Upper lobe of right lung (tissue), 1 donor: ENCODE measurements around the gene RNASEL. TPM values are rescaled to one million over a fixed set of nuclear protein-coding genes. Genes with fewer than 3 reads are reported as not detected.

Source experiments
- ATAC-seq: fragments of 200-7000 bp; cut with Tn5 transposase; one replicate; pipeline ENCODE4 v1.9.1; 2020; ENCODE audit warnings: mild to moderate bottlenecking, moderate library complexity
- DNase-seq: peaks from one replicate; pipeline ENCODE4 v3.0.0-alpha.2; 2020
- H3K27ac ChIP-seq: fragments of 200-600 bp; one replicate; pipeline ENCODE4 v1.8.0; 2022
- H3K27me3 ChIP-seq: fragments of 200-600 bp; one replicate; pipeline ENCODE4 v1.8.0; 2022; ENCODE audit warnings: mild to moderate bottlenecking
- H3K36me3 ChIP-seq: fragments of 200-600 bp; one replicate; pipeline ENCODE4 v1.8.0; 2022
- H3K4me1 ChIP-seq: fragments of 200-600 bp; one replicate; pipeline ENCODE4 v1.8.0; 2022
- H3K4me3 ChIP-seq: fragments of 200-600 bp; one replicate; pipeline ENCODE4 v1.8.0; 2022; ENCODE audit warnings: mild to moderate bottlenecking
- H3K9me3 ChIP-seq: fragments of 200-600 bp; one replicate; pipeline ENCODE4 v1.8.0; 2022
- intact Hi-C: fragments of 100-400 bp; cut with DNase I; formaldehyde crosslinking; loops from one replicate; pipeline ENCODE4 v1.11.0; 2022
- total RNA-seq: library from RNA; stranded (reverse); fragmentation: NEBNext Ultra II Directional; extraction: Animal tissue kit (Norgen Biotek cat#: 25700); gene quantifications from one replicate; pipeline ENCODE4 v1.2.1, GENCODE V29; 2021
- TF ChIP-seq, protein P1 (sequence below): fragments of 200-600 bp; IDR thresholded peaks from one replicate; pipeline ENCODE4 v1.8.0; 2022; ENCODE audit warnings: antibody characterized with exemption
- donor health status: DM: no; HTN: yes; CAD: no; lungs with severe emphysema.

RNASEL gene
- total RNA-seq, 1 donor from 2014 or later, result 12.8 TPM

DNA sequence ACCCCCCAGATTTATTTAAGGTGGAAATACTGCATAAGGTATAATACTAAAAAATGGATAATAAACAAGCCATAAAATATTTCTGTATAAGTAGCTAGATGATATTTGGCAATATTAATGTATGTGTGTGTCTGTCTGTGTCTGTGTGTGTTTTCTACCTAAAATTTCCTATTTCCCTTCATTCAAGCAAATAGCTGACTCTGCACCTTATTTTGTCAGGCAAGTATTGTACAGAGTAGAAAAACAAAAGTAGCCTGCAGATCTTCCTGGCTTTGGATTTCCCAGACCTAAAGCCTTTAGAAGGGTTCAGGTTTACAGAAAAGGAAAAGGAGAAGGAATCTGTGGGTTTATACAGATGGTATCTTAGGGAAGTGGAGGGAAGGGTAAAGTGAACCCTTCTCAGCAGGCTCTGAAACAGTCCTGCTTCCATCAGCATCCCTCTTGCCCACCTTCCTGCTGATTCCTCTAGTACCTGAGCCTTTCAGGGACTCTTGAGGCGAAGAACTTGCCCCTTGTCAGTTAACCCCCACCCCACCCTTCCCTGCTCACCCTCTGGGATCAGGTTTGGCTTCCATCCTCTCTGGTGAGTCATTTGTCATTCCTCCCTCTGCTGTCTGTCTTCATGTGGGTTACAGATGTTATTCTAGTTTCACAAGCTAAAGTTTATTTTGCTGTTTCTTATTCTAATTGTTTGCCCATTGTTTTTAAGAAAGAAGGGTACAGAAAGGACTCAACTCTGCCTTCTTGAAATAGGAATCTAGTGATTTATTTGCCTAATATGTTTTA, 36.9 kb upstream of the RNASEL start:
- Histone ChIP-seq H3K36me3 (no peaks in the 10 kb centered on the region), H3K4me3 (no peak overlapping the region), H3K9me3 (no peaks in the 10 kb centered on the region), H3K4me1 (no peaks in the 10 kb centered on the region), H3K27me3 (no peaks in the 10 kb centered on the region), H3K27ac (no peak overlapping the region)
- no peak for ATAC-seq
- no peak for DNase-seq
- intact Hi-C loops, result no loop called here
- TF ChIP-seq, protein P1, sequence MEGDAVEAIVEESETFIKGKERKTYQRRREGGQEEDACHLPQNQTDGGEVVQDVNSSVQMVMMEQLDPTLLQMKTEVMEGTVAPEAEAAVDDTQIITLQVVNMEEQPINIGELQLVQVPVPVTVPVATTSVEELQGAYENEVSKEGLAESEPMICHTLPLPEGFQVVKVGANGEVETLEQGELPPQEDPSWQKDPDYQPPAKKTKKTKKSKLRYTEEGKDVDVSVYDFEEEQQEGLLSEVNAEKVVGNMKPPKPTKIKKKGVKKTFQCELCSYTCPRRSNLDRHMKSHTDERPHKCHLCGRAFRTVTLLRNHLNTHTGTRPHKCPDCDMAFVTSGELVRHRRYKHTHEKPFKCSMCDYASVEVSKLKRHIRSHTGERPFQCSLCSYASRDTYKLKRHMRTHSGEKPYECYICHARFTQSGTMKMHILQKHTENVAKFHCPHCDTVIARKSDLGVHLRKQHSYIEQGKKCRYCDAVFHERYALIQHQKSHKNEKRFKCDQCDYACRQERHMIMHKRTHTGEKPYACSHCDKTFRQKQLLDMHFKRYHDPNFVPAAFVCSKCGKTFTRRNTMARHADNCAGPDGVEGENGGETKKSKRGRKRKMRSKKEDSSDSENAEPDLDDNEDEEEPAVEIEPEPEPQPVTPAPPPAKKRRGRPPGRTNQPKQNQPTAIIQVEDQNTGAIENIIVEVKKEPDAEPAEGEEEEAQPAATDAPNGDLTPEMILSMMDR, result no peak

DNA sequence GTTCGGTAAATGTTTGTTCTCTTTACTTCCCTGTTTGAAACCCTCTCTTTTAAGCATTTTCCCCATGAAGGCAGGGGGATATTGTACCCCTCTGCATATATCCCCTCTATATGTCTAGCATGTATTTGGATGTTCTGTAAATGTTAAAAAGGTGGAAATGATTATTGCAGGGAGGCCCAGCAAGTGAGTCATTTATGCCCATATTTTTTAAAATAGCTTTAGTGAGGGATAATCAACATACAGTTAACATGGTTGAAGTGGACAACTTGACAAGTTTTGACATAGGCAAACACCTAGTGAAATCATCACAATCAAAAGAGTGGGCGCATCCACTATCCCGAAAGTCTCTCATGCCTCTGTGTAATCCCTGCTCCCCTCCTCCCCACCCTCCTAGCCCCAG, 36.0 kb upstream of the RNASEL start:
- no peak for ATAC-seq
- Histone ChIP-seq H3K9me3 (no peaks in the 10 kb centered on the region), H3K27ac (no peak overlapping the region), H3K36me3 (no peaks in the 10 kb centered on the region), H3K27me3 (no peaks in the 10 kb centered on the region), H3K4me3 (no peak overlapping the region), H3K4me1 (no peaks in the 10 kb centered on the region)
- TF ChIP-seq, protein P1, result no peak
- no peak for DNase-seq
- intact Hi-C loops, result no loop called here

DNA sequence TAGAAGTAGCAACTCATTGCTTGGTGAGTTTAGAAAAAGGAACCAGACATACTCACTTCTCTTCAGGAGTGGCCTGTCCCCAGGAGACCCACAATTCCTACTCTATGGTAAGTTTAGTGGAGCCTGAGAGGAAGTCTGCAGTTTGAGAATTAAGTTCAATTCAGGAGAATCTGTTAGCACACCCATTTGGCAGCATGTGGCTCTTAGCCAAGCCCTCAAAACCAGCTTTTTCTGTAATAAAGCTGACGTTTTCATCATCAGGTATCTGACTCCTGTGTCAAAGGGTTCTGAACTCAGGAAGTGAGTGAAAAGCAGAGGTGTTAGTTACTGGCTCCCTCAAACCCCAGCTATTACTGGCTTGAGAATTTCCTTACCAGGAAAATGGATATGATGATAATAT, 35.5 kb upstream of the RNASEL start:
- Histone ChIP-seq H3K9me3 (no peaks in the 10 kb centered on the region), H3K4me1 (no peaks in the 10 kb centered on the region), H3K36me3 (no peaks in the 10 kb centered on the region), H3K4me3 (no peak overlapping the region), H3K27me3 (no peaks in the 10 kb centered on the region), H3K27ac (no peak overlapping the region)
- DNase-seq, result no peak
- TF ChIP-seq, protein P1, result no peak
- no peak for ATAC-seq
- intact Hi-C loops, result no loop called here

DNA sequence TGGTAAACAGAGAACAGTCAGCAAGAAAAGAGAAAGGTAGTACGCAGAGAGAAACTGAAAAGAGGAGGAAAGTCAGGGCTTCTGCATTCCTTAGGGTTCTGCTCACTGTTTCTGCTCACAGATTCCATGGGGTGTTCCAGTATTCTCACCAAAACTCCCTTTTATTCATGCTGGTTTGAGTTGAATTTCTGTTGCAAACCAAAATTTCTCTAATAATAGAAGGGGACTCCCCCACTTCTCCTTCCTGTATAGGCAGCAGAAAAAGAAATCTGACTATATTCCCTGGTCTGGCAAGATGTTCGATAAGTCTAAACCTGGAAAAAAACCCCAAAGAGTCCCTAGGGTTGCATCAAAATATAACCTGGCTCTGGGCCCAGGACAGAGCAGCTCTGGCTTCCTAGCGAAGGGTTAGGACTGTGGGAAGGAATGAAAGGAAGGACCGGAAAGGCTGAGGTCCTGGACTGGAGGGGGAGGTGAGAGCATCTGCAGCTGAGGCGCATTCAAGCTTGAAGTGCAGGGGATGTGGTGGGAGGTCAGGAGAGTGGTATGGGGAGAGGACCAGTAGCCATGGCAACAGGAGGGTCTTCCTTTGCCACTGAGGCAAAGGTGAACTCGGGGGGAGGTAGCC, 34.0 kb upstream of the RNASEL start:
- Histone ChIP-seq H3K4me1 (no peaks in the 10 kb centered on the region), H3K27me3 (no peaks in the 10 kb centered on the region), H3K9me3 (no peaks in the 10 kb centered on the region), H3K36me3 (no peaks in the 10 kb centered on the region), H3K27ac (no peak overlapping the region), H3K4me3 (no peak overlapping the region)
- TF ChIP-seq, protein P1, result no peak
- no peak for ATAC-seq
- no peak for DNase-seq
- intact Hi-C loops, result no loop called here

DNA sequence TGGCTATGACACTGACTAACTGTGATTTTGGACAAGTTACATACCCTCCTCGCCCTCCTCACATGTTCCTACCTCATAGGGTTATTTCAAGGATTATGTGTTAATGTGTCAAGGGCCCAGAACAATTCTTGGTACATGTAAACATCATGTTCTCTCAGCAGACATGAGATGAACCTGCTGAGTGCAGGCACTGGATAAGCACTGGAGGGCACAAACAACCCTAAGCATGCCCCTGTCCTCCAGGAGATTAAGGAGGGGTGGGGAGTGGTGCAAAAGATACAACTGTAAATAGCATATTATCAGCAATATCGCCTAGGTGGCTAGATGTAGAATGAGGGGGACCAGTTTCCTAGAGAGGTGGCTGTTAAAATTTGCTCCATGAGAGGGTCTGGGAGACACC, 32.9 kb upstream of the RNASEL start:
- Histone ChIP-seq H3K27me3 (no peaks in the 10 kb centered on the region), H3K4me1 (no peaks in the 10 kb centered on the region), H3K27ac (no peak overlapping the region), H3K9me3 (no peaks in the 10 kb centered on the region), H3K36me3 (no peaks in the 10 kb centered on the region), H3K4me3 (no peak overlapping the region)
- TF ChIP-seq, protein P1, result no peak
- intact Hi-C loops, result no loop called here
- DNase-seq (no peak), ATAC-seq (no peak)
